OCI-M1 (cell line): ENCODE data around the gene S100A7A.

Experiments used
- DNase-seq: peaks from one replicate; lab custom pipeline; 2025; lab: John Stamatoyannopoulos, UW

Gene S100A7A

GRCh38 chr1:153415850-153416570, at the start of gene S100A7A:
TSS of gene S100A7A (plus strand) at chr1:153416520. CDS start at chr1:153418083, 1,563 bp downstream.
- no peak for DNase-seq

- no peak for DNase-seq
These were observed 49.2 kb upstream of the S100A7A start for GRCh38 chr1:153367090-153367489.

- peak; percentile 68 for DNase-seq
These were observed 47.8 kb upstream of the S100A7A start for GRCh38 chr1:153368495-153368894.

GRCh38 chr1:153370146-153370545, 46.2 kb upstream of the S100A7A start:
- DNase-seq = no peak

- DNase-seq = no peak
These were observed 45.1 kb upstream of the S100A7A start for GRCh38 chr1:153371231-153371630.

- DNase-seq = no peak
These were observed 43.7 kb upstream of the S100A7A start for GRCh38 chr1:153372571-153372970.

- DNase-seq = no peak
These were observed 42.2 kb upstream of the S100A7A start for GRCh38 chr1:153374071-153374470.

- no peak for DNase-seq
These were observed 40.8 kb upstream of the S100A7A start, which contains the start of gene S100A12 for GRCh38 chr1:153375511-153375910. TSS of gene S100A12 (minus strand) at chr1:153375621. CDS start at chr1:153374592, 1,029 bp downstream.

GRCh38 chr1:153379591-153379990, 36.7 kb upstream of the S100A7A start:
- DNase-seq = no peak

- no peak for DNase-seq
These were observed 35.6 kb upstream of the S100A7A start for GRCh38 chr1:153380711-153381110.

- no peak for DNase-seq
These were observed 31.3 kb upstream of the S100A7A start for GRCh38 chr1:153384958-153385580.

- DNase-seq = no peak
These were observed 29.8 kb upstream of the S100A7A start for GRCh38 chr1:153386500-153386901.

GRCh38 chr1:153387001-153387400, 29.3 kb upstream of the S100A7A start:
- DNase-seq = no peak

- no peak for DNase-seq
These were observed 28.5 kb upstream of the S100A7A start for GRCh38 chr1:153387785-153388184.

GRCh38 chr1:153389401-153389800, 26.9 kb upstream of the S100A7A start:
- DNase-seq = no peak

- DNase-seq = peak; percentile 76
These were observed 26.1 kb upstream of the S100A7A start for GRCh38 chr1:153389973-153390879.

GRCh38 chr1:153390938-153391710, 25.2 kb upstream of the S100A7A start, which contains the start of gene S100A8:
TSS of gene S100A8 (minus strand) at chr1:153391073. CDS start at chr1:153390535, 538 bp downstream.
- DNase-seq = peak; percentile 70

GRCh38 chr1:153392258-153392657, 24.1 kb upstream of the S100A7A start:
- no peak for DNase-seq

- DNase-seq = no peak
These were observed 23.5 kb upstream of the S100A7A start for GRCh38 chr1:153392822-153393221.

- no peak for DNase-seq
These were observed 22.4 kb upstream of the S100A7A start for GRCh38 chr1:153393926-153394325.

GRCh38 chr1:153394391-153394790, 21.9 kb upstream of the S100A7A start:
- no peak for DNase-seq
